Left renal pelvis (tissue), 4 donors: Measurements from ENCODE around the gene SCNN1B. TPM values are rescaled to one million over a fixed set of nuclear protein-coding genes. Genes with fewer than 3 reads are reported as not detected.
"Not testable (repeated sequence)": the region's sequence is repeated elsewhere in the genome, so short reads cannot be mapped to it uniquely, and the experiment has no call there.

Experiments
- DNase-seq, 4 donors: peaks; one replicate each; pipeline ENCODE4 v3.0.0-alpha.2; 2013; ENCODE audit warnings: low read depth in 4 of 4, low spot score in 3 of 4
- polyA plus RNA-seq, 4 donors: library from polyadenylated mRNA; unstranded; fragments of 120-200 nt; gene quantifications; one replicate each; pipeline ENCODE4 v1.2.1, GENCODE V29; 2013; ENCODE audit not compliant: insufficient read length in 4 of 4

SCNN1B gene
- polyA plus RNA-seq, 4 donors, result 0.53 to 26.5 (median 18.8) TPM

DNA sequence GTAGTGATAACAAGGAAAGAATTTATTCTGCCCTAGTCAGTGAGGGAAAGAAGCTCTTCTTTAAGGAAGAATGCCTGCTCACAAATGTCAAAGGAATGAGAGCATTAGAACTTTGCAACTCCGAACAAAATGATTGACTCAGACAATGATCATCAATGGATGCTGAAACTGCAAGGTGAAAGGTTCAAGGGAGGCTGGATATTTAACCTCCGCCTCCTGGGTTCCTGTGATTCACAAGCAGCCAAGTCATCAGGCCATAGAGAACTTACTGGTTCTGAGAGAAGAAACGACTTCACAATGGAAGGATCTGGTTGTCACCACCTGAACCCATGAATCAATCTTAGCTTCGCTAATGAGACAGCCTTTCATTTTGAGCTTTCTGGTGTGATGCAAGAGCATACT lies 16.0 kb upstream of the SCNN1B start:
- no peak for DNase-seq

- no peak for DNase-seq
These were observed 13.9 kb upstream of the SCNN1B start for GRCh38 chr16:23288209-23288608.

- no peak for DNase-seq
These were observed 13.2 kb upstream of the SCNN1B start for GRCh38 chr16:23288726-23289512.

DNA sequence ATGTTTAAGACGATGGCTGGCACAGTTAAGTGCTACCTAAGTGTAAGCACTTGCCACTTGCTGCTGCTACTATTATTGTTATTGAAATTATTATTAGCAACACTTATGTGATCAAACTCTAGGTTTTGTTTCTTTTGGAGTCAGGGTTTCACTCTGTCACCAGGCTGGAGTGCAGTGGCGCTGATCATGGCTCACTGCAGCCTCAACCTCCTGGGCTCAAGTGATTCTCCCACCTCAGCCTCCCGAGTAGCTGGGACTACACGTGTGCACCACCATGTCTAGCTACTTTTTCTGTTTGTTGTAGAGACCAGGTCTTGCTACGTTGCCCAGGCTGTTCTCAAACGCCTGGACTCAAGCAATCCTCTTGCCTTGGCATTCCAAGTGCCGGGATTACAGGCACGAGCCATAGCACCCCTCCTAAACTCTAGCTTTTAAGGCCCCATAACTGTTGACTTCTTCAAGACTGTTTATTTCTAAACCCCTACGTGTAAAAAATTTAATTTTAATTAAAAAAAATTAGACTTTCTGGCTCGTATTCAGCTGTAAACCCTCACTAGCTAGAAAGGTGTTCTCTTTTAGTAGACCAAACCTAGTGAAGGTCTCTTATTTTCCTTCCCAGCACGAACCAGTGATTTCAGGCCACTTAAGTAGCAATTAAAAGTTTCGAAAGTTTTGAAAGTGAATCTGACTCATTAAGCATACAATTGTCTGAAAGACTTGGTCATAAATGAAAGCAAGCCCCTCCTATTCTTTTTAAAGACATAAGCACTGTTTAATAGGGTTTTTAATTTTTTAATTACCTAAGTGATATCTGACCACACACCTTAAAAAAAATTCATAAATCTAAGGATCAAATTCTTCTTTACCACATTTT lies 11.7 kb upstream of the SCNN1B start:
- no peak for DNase-seq

DNA sequence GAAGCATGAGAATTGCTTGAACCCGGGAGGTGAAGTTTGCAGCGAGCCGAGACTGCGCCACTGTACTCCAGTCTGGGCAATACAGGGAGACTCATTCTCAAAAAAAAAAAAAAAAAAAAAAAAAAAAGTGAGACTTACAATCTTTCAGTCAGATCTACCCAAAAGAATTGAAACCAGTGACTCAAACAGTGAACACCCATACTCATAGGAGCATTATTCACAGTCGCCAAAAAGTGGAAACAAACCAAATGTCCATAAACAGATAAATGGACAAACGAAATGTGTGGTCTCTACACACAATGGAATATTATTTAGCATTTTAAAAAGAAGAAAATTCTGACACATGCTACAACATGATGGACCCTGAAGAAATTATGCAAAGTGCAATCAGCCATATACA lies 9.1 kb upstream of the SCNN1B start:
- DNase-seq, result no peak

DNA sequence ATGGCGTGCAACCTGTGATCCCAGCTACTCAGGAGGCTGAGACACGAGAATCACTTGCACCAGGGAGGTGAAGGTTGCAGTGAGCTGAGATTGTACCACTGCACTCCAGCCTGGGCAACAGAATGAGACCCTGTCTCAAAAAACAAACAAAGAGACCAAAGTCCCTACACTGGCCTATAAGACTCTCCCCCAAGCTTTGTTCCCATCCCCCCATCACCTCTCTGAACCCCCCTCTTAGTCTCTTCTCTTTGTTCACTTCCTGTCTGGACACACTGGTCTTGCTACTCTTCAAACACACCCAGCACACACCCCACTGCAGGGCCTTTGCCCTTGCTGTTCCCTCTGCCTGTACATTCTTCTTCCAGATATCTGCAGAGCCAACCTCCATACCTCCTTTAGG lies 7.8 kb upstream of the SCNN1B start:
- no peak for DNase-seq

- no peak for DNase-seq
These were observed 5.1 kb upstream of the SCNN1B start for GRCh38 chr16:23296994-23297393.

DNA sequence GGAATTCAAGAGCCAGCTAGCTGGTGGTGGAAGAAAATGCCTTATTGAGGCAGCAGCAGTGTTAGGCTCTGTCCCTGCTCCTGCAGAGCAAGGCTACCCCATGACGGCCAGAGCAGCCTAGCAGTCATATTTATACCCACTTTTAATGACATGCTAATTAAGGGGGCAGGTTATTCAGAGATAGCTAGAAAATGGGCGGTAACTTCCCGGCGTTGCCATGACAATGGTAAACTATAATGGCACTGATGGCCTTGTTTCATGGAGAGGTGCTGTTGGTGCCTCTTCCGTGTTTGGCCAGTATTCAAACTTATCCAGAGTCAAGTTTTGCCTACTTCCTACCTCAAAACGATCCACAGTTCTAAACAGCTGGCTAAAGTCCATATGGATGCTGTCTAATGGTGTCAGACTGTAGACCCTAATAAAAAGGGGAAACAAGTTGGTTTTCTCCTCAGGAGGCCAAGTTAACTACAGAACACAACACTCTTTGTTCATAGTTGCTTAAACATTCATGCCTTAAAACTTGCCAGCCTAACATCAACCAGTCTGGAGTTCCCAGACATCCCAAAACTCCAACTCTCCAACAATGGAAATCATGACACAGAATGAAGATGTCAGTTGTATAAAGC lies 3.7 kb upstream of the SCNN1B start:
- DNase-seq, result no peak

DNA sequence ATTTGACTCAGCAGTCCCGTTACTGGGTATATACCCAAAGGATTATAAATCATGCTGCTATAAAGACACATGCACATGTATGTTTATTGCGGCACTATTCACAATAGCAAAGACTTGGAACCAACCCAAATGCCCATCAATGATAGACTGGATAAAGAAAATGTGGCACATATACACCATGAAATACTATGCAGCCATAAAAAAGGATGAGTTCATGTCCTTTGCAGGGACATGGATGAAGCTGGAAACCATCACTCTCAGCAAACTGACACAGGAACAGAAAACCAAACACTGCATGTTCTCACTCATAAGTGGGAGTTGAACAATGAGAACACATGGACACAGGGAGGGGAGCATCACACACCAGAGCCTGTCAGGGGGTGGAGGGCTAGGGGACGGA lies 2.3 kb upstream of the SCNN1B start:
- not testable (repeated sequence) for DNase-seq

DNA sequence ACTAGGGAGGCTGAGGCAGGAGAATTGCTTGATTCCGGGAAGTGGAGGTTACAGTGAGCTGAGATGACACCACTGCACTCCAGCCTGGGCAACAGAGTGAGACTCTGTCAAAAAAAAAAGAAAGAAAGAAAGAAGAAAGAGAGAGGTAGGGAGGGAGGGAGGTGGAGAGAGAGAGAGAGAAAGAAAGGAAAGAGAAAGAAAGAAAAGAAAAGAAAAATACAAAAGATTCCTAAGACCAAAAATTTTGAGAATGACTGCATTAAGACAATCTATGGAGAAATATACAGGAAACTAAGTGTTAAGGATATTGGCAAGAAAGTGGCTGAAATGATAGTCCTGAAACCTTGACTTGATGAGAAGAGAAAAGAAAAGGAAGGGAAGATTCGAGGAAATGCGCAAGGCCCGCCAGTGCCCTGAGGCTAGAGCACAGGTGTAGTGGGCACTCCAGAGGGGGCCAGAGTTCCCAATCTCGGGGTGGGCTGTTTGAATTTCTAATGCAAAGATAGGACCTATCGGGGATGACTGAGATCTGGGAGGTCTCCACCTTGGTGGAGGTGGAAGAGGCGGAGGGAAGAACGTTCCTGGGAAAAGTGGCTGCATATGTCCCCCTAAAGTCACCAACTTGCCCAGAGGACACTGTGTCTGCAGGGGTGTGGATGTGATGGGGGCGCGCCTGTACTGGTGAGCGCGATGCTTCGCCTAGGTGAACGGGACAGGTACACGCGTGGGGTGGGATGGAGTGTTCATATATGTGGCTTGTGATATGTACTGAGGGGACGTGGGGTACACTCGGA lies 654 bp upstream of the SCNN1B start:
- no peak for DNase-seq

DNA sequence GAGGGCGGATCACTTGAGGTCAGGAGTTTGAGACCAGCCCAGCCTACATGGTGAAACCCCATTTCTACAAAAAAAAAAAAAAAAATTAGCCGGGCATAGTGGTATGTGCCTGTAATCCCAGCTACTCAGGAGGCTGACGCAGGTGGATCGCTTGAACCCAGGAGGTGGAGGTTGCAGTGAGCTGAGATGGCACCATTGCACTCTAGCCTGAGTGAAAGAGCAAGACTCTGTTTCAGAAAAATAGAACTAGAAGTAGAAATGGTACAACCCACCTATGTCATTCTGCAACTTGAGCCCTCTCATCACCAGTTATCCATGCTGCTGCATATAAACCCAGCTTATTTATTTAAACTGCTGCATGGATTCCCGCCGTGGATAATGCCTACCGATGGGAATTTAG lies 1.6 kb downstream of the SCNN1B start:
- no peak for DNase-seq

DNA sequence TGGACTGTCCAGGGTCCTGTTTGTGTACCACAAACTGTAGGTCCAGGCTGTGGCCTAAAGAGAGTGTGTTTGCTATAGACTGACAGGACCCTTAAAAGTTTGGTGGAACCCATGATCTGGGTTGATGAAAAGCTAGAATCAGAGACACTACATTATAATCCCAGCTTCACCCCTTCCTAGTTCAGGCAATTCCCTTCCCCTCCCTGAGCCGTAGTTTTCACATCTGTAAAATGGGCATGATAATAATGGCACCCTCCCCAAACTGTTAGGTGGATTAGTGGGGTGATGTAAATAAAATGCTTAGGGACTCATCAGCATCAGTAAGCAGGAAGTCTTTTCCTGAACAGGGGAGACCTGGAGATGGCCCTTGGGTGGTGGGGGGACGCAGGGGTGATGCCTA lies 2.5 kb downstream of the SCNN1B start:
- no peak for DNase-seq

DNA sequence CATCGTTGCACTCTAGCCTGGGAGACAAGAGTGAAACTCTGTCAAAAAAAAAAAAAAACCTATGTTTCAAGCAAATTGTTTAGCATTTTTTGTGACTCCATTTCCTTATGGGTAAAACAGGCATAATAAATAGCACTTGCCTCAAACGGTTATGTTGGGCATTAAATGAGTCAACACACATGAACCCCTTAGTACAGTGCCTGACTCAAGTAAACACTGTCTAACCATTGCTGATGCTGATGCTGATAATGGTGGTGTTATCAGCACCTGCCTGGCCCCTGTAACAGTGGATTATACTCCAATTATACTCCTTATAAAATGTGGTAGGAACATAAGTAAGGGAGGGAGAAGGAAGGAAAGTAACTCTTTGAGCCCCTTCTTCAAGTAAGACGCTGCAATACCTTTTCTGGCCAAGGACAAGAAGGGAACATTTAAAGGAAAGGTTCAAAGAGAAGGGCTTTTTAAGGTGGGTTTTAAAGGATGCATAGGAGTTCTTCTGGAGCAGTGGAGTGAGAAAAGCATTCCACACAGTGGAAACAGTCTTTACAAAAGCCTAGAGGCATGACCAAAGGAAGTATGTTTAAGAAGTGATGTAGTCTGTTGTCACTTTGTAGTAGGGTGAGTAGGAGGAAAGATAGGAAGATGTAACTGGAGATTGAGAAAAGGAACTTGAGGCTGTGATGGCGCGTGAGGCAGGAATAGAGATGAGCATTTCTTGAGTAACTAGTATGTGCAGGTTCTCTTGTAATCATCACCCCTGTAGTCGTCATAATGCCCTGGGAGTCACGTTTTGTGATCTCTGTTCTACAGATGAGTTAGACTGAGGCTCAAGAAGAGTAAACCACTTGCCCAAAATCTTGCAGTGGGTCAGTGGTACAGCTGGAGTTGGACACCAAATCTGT lies 4.3 kb downstream of the SCNN1B start:
- DNase-seq, result no peak

GRCh38 chr16:23310217-23310616 lies 8.1 kb downstream of the SCNN1B start:
- no peak for DNase-seq

DNA sequence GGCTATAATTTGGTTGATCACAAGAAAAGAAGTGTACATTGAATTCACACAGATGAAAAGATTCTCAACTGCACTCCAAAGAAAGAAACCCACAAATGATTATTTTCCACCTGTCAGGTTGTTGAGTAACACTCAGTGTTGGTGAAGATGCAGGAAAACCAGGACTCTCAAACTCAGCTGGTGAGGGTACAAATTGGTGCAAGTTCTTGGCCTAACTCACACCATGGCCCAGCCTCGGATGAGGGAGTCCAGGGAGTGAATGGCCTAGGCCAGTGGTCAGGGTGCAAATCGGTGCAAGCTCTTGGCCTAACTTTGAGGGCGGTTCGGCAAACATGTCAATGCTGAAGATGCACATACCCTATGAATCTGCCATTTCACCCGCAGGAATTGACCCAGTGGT lies 8.6 kb downstream of the SCNN1B start:
- no peak for DNase-seq

- no peak for DNase-seq
These were observed 14.1 kb downstream of the SCNN1B start for GRCh38 chr16:23316232-23316631.

DNA sequence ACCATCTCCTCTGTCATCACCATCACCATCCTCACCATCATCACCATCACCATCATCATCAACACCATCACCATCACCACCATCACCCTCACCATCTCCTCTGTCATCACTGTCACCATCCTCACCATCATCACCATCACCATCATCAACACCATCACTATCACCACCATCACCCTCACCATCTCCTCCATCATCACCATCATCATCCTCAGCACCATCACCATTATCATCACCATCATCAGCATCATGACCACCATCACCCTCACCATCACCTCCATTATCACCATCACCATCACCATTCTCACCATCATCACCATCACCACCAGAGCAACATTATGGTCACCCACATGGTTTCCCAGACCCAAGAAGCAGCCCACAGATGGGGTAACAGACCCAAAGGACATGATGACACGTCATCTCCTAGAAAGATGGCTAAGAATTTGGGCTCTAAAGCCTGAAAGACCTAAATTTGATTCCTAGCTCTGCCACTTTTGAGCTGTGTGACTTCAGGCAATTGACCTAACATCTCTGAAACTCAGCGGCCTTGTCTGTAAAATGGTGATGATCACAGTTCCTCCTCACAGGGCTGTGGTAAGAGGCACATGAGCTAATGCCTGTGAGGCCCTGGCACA lies 14.6 kb downstream of the SCNN1B start:
- no peak for DNase-seq

DNA sequence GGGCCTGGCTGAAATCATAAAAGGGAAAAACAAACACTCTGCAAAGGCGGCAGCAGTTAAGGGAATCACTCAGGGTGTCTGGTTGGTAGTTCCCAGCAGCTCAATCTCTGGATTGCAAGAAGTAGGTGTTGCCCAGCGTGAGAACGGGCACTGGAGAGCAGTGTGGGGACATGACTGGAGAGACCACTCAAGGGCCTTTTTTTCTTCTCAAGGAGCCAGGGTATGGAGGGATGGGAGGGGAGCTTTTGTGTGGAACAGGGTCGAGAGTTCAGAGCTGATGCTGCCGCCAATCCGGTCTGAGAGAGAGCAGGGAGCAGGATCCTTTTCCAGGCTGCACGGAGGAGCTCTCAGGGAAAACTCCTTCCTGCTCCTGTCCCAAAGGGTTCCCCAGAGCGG lies 15.2 kb downstream of the SCNN1B start:
- no peak for DNase-seq

DNA sequence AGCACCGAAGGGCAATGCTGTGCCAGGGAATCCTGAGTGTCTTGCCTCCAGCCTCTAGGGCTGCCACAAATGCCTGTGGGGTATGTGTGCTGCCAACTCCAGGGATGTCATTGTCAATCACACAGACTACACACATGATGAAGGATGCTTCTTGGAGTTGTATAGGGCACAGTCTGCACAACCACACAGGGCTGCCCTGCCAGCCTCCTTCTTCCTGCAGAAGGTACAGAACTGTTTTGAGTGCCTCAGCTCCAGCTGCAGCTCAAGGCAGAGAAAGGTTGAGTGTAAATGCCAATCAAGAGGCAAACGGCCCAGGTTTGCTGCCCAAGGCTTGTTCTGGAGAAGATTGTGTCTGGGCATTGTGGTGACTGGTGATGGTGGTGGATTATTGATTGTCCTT lies 15.6 kb downstream of the SCNN1B start:
- no peak for DNase-seq
